Measurements from ENCODE around the gene GZMB.
"Not testable (repeated sequence)": the region's sequence is repeated elsewhere in the genome, so short reads cannot be mapped to it uniquely, and the experiment has no call there.

Gene GZMB

GRCh38 chr14:24630872-24631477 is 3.0 kb downstream of the GZMB start:
- DNase-seq (ENCODE audit: low read depth) = no peak

- DNase-seq (ENCODE audit: low read depth) = no peak
Measured at GRCh38 chr14:24630087-24630871, 3.7 kb downstream of the GZMB start.

GRCh38 chr14:24629521-24629920 is 4.5 kb downstream of the GZMB start:
- DNase-seq (ENCODE audit: low read depth) = no peak

- no peak for DNase-seq (ENCODE audit: low read depth)
Measured at GRCh38 chr14:24613747-24614146, 20.2 kb downstream of the GZMB start.

GRCh38 chr14:24613241-24613640 is 20.7 kb downstream of the GZMB start:
- DNase-seq (ENCODE audit: low read depth) = no peak

GRCh38 chr14:24612196-24612595 is 21.8 kb downstream of the GZMB start:
- DNase-seq (ENCODE audit: low read depth) = no peak

- DNase-seq (ENCODE audit: low read depth) = no peak
Measured at GRCh38 chr14:24609655-24610344, 24.2 kb downstream of the GZMB start, which contains the start of gene GZMH. TSS of gene GZMH (minus strand) at chr14:24609685. CDS start at chr14:24609613, 72 bp downstream.

GRCh38 chr14:24607635-24608514 is 26.1 kb downstream of the GZMB start:
- DNase-seq (ENCODE audit: low read depth) = no peak

- DNase-seq (ENCODE audit: low read depth) = no peak
Measured at GRCh38 chr14:24607081-24607480, 26.9 kb downstream of the GZMB start.

- DNase-seq (ENCODE audit: low read depth) = no peak
Measured at GRCh38 chr14:24606297-24606696, 27.7 kb downstream of the GZMB start.

GRCh38 chr14:24605435-24606190 is 28.4 kb downstream of the GZMB start:
- peak; percentile 28 for DNase-seq (ENCODE audit: low read depth)

- no peak for DNase-seq (ENCODE audit: low read depth)
Measured at GRCh38 chr14:24597403-24597802, 36.6 kb downstream of the GZMB start.

- DNase-seq (ENCODE audit: low read depth) = no peak
Measured at GRCh38 chr14:24595073-24595808, 38.7 kb downstream of the GZMB start.

- not testable (repeated sequence) for DNase-seq (ENCODE audit: low read depth)
Measured at GRCh38 chr14:24591004-24591403, 43.0 kb downstream of the GZMB start.

GRCh38 chr14:24584402-24584801 is 49.6 kb downstream of the GZMB start:
- DNase-seq (ENCODE audit: low read depth) = not testable (repeated sequence)

Data from ELR (cell line).